Chondrocyte (in vitro differentiated cells): ENCODE measurements around the gene SUN1. TPM values are rescaled to one million over a fixed set of nuclear protein-coding genes. Genes with fewer than 3 reads are reported as not detected.
"Not testable (repeated sequence)": the region's sequence is repeated elsewhere in the genome, so short reads cannot be mapped to it uniquely, and the experiment has no call there.

Experiments
- DNase-seq: peaks from one replicate; pipeline ENCODE4 v3.0.0; 2021; ENCODE audit warnings: mixed read lengths, low spot score
- H3K27ac Mint-ChIP-seq: one replicate; pipeline ENCODE4 v1.8.0; 2021; ENCODE audit warnings: mild to moderate bottlenecking, moderate library complexity, mixed read lengths; ENCODE audit not compliant: unreplicated experiment
- H3K27me3 Mint-ChIP-seq: 2 replicates; pipeline ENCODE4 v1.8.0; 2021; ENCODE audit warnings: low read depth, mixed read lengths
- H3K36me3 Mint-ChIP-seq: 2 replicates; pipeline ENCODE4 v1.8.0; 2021; ENCODE audit warnings: low read depth, mixed read lengths
- H3K4me1 Mint-ChIP-seq: 2 replicates; pipeline ENCODE4 v1.8.0; 2021; ENCODE audit warnings: low read depth, mild to moderate bottlenecking, mixed read lengths
- H3K4me3 Mint-ChIP-seq: one replicate; pipeline ENCODE4 v1.8.0; 2021; ENCODE audit warnings: mild to moderate bottlenecking, moderate library complexity, mixed read lengths; ENCODE audit not compliant: unreplicated experiment
- H3K9me3 Mint-ChIP-seq: 2 replicates; pipeline ENCODE4 v1.8.0; 2021; ENCODE audit warnings: low read depth, mixed read lengths
- total RNA-seq: library from RNA; stranded (reverse); gene quantifications from 3 replicates; pipeline ENCODE4 v1.2.1, GENCODE V29; 2021
- TF ChIP-seq, protein P1 (sequence below): fragments of 200-600 bp; sonication (generic); IDR thresholded peaks from 2 replicates; pipeline ENCODE4 v1.5.0; 2021; ENCODE audit warnings: antibody characterized with exemption, mild to moderate bottlenecking, moderate library complexity

Gene SUN1
- total RNA-seq, 1 donor from 2014 or later, result 134 TPM

DNA sequence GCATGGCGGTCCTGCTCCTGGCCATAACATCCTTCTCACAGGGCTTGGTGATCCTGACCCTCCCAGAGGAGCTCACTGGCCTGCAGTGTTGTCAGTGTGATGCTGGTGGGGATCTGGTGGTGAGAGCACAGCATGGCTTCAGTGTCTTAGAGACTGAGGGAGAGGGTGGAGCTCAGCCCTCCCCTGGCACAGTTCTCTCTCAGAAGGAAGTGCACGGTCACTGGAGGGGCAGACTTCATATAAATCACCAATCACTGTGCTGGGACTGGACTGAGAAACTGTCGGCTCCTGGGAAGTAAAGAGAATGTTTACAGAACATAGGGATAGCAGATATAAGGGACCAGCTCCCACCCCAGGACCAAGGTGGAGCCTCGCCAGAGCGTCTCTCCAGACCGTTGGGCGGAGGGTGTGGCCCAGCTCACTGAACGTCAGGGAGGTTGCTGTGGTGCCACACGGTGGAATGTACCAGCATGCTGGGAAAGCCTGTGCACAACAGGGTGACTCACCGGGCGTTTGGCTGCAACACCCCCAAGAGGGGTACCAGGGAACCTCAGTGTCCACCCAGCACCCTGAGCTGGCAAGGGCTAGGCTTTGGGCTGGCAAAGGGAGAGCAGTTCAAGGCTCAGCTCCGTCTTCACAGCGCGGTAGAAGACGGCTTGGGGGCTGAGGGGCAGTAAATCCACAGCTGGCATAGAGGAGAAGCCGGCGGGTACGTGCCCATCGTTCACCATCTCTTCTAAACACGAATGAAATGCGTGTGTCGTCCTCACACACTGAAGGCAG lies 35.3 kb downstream of the SUN1 start:
- no peaks in the 10 kb centered on the region for H3K9me3 Mint-ChIP-seq
- H3K4me1 Mint-ChIP-seq, result peaks cover 15% of the 10 kb centered on the region
- DNase-seq, result no peak
- peak overlapping the region; percentile 86 for H3K27ac Mint-ChIP-seq
- no peak overlapping the region for H3K4me3 Mint-ChIP-seq
- TF ChIP-seq, protein P1, sequence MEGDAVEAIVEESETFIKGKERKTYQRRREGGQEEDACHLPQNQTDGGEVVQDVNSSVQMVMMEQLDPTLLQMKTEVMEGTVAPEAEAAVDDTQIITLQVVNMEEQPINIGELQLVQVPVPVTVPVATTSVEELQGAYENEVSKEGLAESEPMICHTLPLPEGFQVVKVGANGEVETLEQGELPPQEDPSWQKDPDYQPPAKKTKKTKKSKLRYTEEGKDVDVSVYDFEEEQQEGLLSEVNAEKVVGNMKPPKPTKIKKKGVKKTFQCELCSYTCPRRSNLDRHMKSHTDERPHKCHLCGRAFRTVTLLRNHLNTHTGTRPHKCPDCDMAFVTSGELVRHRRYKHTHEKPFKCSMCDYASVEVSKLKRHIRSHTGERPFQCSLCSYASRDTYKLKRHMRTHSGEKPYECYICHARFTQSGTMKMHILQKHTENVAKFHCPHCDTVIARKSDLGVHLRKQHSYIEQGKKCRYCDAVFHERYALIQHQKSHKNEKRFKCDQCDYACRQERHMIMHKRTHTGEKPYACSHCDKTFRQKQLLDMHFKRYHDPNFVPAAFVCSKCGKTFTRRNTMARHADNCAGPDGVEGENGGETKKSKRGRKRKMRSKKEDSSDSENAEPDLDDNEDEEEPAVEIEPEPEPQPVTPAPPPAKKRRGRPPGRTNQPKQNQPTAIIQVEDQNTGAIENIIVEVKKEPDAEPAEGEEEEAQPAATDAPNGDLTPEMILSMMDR, result peak; percentile 43
- H3K27me3 Mint-ChIP-seq, result no peaks in the 10 kb centered on the region
- peaks cover 37% of the 10 kb centered on the region for H3K36me3 Mint-ChIP-seq

DNA sequence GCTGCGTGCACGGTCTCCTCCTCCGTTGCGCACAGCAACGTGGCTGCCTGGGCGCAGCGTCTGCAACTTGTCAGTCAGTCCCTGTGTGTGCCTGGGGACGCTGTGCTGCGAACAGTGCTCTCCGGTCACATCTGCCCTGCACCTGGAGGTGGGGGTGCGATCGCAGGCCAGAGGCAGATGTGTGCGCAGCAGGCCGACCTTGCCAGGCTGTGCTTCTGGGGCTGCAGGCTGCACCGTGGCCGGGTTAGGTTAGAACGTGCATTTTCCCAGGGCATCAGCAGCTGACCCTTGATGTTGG lies 35.9 kb downstream of the SUN1 start:
- H3K27me3 Mint-ChIP-seq, result no peaks in the 10 kb centered on the region
- H3K4me3 Mint-ChIP-seq, result no peak overlapping the region
- DNase-seq, result no peak
- H3K36me3 Mint-ChIP-seq, result peaks cover 37% of the 10 kb centered on the region
- H3K4me1 Mint-ChIP-seq, result peaks cover 16% of the 10 kb centered on the region
- H3K27ac Mint-ChIP-seq, result peak overlapping the region; percentile 86
- no peaks in the 10 kb centered on the region for H3K9me3 Mint-ChIP-seq
- TF ChIP-seq, protein P1, result no peak

DNA sequence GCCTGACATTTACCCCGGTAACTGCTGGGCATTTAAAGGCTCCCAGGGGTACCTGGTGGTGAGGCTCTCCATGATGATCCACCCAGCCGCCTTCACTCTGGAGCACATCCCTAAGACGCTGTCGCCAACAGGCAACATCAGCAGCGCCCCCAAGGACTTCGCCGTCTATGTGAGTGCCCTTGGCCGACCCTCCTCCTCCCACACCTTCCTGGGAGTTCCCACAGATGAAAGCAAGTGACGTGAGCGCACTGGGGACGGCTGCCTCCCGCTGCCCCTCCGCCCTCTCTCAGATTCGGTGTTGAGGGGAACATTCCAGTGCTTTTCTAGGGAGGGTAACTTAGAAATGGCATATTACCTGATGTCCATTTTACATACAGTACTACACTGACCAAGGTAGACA lies 37.1 kb downstream of the SUN1 start:
- H3K27ac Mint-ChIP-seq, result no peak overlapping the region
- H3K9me3 Mint-ChIP-seq, result no peaks in the 10 kb centered on the region
- peaks cover 21% of the 10 kb centered on the region for H3K4me1 Mint-ChIP-seq
- TF ChIP-seq, protein P1, result no peak
- no peak for DNase-seq
- peaks cover 32% of the 10 kb centered on the region for H3K36me3 Mint-ChIP-seq
- no peaks in the 10 kb centered on the region for H3K27me3 Mint-ChIP-seq
- H3K4me3 Mint-ChIP-seq, result no peak overlapping the region

DNA sequence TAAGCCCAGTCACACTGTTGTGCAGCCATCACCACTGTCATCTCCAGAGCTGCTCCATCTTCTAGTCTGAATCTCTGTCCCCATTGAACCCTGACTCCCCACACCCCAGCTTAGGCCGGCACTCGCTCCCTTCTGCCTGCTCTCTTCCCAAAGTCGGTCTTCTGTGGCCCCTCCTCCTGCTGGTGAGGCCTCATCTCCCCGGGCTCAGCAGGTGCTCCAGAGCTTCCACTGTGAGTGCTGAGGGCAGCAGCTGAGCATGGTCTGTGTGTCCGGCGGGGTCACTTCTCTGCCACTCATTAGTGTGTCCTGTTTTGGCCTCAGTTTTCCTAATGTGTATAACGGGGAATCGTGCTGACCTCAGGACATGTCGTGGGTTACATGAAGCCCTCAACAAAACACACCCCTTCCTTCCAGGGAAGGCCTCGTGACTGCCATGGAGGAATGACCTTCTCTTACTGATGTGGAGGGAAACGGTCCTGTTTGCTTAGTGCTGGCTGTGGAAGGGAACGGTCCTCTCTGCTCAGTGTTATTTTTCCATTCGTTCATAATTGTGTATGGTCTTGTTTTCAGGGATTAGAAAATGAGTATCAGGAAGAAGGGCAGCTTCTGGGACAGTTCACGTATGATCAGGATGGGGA lies 39.7 kb downstream of the SUN1 start:
- Mint-ChIP-seq H3K4me3 (no peak overlapping the region), H3K27ac (no peak overlapping the region), H3K9me3 (no peaks in the 10 kb centered on the region), H3K4me1 (peaks cover 17% of the 10 kb centered on the region), H3K27me3 (no peaks in the 10 kb centered on the region), H3K36me3 (peaks cover 18% of the 10 kb centered on the region)
- TF ChIP-seq, protein P1, result no peak
- DNase-seq, result no peak

DNA sequence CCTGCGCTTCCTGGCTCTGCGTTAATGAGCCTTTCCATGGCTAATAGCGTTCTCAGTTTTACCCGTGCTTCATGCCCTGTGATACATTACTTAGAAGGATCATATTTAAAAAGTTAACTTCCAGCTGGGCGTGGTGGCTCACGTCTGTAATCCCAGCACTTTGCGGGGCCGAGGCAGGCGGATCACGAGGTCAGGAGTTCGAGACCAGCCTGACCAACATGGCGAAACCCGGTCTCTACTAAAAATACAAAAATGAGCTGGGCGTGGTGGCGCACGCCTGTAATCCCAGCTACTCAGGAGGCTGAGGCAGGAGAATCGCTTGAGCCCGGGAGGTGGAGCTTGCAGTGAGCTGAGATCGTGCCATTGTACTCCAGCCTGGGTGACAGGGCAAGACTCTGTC lies 40.4 kb downstream of the SUN1 start:
- not testable (repeated sequence) for H3K27me3 Mint-ChIP-seq, H3K27ac Mint-ChIP-seq

More for the DNA sequence above, 40.4 kb downstream of the SUN1 start:
- DNase-seq, H3K4me3 Mint-ChIP-seq, H3K9me3 Mint-ChIP-seq: not testable (repeated sequence)
- Mint-ChIP-seq H3K36me3 (peaks cover 15% of the 10 kb centered on the region), H3K4me1 (peaks cover 10% of the 10 kb centered on the region)
